Right lung (tissue), 5 donors: ENCODE measurements around the gene C6orf47. TPM values are rescaled to one million over a fixed set of nuclear protein-coding genes. Genes with fewer than 3 reads are reported as not detected.

ENCODE experiments used
- DNase-seq, 2 donors: peaks; one replicate each; pipeline ENCODE4 v3.0.0-alpha.2; 2013
- polyA plus RNA-seq, 5 donors: library from polyadenylated mRNA; unstranded; fragments of 120-200 nt; gene quantifications; one replicate each; pipeline versions ENCODE4 v1.2.1 to v1.2.3, GENCODE V29; 2013; ENCODE audit warnings: inconsistent platforms in 1 of 5, low replicate concordance in 1 of 5; ENCODE audit not compliant: insufficient read length in 5 of 5, insufficient read depth in 1 of 5

The C6orf47 gene
- polyA plus RNA-seq, 5 donors, result 15.3 to 19.6 (median 16.6) TPM

DNA sequence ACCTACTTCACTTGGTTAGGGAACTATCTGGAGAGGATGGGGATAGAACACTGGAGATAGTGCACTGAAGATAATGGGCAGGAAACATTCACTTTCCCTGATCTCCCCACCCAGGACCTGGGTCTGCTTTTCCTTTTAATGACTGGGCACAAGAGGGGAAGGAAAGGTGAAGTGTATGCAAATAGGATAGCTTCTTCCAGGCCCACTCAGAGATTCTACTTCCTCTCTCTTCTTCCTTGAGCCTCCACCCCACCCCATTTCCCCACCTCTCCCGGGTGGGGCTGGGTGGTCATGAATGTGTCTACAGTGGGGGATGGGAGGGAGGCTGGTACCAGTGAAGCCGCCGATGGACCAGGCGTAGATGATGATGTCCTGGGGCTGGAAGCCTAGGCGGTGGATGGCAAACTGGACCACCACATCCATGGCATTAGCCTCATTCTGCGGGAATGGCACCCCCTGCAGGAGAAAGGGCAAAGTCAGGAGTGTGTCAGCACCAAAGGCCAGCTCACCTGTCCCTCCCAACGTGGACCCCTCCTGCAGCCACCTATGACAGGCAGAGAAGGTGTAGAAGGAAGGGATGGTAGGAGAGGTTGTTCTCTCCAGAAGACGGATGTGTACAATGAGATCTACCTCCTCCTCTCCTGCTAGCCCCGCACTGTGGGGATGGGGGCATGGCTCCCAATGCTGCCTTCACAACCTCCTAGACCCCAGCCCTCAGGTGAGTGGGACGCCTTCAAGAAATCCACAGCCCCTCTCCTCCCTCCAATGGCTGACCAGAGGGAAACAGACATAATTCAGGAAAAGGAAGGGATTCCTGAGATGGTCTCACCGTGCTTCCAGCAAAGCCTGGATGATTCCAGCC, 28.9 kb upstream of the C6orf47 start:
- no peak for DNase-seq

DNA sequence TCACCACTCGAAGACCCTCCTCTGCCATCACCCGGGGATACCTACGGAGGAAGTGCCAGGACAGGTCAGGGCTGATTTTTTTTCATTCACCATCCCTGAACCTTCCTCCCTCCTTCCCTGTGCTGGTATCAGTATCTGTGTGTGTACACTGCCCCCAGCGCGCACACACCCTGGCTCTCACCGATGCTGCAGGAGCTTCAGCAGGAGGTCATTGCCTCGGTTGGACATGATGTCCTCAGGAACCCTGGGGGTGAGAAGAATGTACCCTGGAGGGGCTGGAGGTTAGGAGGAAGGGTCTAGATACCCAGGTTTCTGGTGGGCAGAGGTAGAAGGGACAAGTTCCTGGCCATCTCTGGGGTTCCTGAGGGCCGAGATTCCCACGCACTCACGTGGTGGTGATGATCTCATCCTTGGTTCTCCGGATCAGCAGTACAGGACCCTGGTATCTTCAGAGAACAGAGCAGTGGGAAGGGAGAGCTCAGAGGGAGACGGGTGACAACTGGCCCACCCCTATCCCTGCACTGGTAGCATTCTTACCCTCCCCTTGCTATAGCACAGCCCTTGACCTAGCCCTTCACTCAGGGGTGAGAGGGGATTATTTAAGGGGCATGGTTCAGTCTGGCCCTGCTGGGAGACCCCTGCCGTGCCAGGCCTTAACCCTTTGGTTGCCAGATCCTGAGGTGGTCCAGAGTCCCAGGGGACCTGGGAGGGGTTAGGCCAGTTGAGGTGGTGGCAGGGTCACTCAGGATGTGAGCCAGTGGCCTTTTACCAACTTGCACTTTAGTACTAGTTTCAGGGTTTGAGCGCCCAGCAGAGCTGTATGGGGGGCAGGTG, 27.5 kb upstream of the C6orf47 start:
- DNase-seq, result no peak

DNA sequence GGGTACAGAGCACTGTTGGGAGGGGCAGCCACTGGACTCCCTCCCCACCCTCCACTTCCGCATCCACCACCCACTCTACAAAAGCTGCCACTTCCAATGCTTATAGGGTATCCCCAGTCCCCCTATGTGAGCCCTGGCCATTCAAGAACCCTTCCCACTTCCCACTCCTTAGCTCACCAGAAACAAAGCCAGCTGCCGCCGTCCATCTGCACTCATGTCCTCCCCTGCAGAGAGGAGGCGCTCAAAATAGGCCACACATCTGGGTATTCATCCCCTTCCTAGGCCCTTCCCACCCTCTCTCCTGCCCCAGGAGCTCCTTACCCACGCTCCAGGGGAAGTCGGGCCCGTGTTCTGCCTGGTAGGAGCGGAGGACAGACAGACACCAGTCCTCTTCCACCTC, 26.7 kb upstream of the C6orf47 start:
- no peak for DNase-seq

DNA sequence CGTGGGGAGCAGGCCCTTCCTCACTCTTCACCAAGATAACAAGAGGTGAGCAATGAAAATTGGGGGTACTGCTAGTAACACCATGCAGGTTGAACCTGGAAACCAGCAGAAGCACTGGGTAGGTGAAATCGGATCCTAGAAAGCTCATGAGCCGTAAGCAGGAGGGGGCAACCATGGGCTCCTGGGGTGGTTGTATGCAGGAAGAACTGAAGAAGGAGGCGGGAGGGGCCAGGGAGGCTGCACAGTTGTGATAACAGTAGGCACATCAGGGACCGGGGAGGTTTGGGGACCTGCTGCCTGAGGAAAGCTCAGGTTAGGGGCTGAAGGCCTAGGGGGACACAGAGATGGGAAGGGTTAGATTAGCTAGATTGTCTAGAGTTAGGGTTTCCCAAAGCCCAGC, 25.9 kb upstream of the C6orf47 start:
- no peak for DNase-seq

DNA sequence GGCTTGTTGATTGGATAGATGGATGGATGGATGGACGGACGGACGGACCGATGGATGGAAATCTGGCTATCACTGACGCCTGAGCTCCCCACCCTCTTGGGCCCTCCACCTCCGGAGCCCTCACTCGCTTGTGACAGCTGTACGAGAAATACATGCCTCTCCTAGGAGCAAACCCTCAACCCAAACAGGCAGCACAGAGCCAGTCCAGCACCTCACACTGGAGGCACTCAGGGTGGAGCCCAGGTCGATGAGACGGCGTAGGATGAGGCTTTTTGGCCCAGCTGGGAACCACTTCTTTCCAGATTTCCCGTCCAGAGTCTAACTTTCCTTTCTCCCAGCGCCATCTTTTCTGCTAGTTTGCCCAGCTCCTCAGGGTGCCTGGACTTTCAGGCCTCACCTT, 23.0 kb upstream of the C6orf47 start:
- no peak for DNase-seq

DNA sequence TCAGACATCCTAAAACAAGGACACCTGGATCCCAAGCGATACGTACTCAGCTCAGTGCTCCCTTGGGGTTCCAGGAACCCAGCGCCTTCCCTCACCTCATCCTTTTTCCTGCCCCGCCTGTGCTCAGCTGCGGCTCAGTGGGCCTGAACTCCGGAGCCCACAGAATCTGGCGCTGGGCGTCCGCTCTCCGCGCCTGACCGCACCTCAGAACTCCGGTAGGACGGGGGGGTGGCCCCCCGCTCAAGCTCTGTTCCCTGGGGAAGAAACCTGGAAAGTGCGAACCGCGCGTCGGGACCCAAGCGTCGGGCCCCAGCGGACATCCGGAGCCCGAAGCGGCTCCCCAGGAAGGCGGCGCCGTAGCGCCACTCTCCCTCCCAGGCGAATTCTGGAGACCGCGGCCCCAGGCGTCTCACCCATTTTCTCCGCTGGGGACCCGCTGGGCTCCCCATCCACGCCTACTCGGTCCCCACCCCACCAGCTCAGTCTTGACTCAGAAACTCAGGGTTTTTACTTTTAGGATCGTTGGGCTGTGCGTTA, 20.6 kb upstream of the C6orf47 start:
- peak in 1 of 2 donors; percentile 52 for DNase-seq

DNA sequence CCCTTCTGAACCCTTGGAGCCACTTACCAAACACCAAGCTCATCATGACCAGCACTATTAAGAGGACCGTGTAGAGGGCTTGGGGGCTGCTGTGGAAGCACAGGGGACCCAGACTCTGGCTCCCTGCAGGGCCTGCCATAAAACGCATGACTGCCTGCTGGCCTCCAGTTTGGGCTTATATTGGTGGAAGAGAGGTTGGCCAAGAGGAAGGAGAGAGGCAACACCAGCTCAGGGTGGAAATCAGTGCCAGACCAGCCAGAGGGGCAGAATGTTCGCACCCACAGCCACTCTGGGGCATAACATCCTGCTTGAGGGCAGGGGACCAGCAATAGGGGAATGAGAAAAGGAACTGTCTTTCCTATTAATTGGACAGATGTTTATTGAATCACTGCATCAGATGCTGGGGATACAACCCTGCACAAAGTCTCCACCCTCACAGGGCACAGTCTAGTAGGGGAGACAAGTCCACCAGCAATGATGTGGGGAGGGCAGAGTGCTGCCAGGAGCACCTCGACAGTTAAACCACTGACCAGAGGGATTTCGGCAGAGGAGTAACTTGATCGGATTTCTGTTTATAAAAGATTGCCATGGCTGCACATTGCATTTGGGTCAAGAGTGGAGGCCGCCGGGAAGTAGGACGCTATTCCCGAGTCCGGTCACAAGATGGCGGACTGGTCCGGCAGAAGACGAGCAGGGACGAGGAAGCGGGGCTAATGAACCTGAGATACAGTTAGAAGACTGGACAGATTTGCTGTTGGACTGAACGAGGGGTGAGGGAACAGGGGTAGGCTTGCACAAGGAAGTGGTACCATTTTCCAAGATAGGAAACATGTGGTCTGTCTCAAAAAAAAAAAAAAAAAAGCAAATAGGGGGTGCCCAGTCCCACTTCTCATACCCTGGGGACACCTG, 19.9 kb upstream of the C6orf47 start, which contains the start of gene LY6G5C:
Gene LY6G5C, minus strand, starts transcription at position 842 of the 909 bp plus-strand sequence. Its CDS starts 694 bp downstream, at position 148.
- peak; percentile 88 to 91 for DNase-seq

DNA sequence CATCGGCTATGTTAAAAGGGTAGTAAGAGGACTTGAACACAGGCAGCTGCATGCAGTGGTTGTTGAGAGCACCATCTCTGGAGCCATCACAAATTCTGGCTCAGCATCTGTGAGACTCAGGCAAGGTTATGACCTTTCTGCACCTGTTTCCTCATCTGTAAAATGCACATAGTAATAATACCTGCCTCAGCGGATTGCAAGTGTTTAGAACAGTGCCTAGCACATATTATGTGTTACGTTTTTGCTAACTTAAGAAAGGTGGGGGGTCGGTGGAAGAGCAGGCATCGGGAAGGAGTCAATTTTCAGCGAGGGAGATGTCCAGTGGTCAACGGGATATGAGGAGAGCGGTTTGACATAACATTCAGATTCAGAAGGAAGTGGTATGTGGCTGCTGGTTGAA, 17.4 kb upstream of the C6orf47 start:
- DNase-seq, result no peak

DNA sequence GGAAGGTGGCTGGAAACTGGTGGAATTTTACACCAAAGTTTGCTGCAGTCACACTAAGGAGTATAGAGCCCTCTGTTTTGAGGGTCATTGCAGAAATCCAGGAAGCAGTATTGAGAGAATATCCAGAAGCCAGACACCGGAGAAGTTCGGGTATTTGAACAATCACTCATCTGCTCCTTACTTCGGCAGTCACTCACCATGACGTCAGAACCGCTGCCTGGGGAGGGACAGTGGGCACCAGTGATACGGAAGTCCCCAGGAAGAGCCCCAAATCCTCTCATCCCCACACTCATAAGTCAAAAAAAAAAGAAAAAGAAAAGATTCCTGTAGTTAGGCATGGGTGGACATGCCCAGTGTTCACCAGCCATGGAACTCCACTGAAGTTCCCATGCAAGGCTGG, 16.3 kb upstream of the C6orf47 start:
- DNase-seq, result no peak

DNA sequence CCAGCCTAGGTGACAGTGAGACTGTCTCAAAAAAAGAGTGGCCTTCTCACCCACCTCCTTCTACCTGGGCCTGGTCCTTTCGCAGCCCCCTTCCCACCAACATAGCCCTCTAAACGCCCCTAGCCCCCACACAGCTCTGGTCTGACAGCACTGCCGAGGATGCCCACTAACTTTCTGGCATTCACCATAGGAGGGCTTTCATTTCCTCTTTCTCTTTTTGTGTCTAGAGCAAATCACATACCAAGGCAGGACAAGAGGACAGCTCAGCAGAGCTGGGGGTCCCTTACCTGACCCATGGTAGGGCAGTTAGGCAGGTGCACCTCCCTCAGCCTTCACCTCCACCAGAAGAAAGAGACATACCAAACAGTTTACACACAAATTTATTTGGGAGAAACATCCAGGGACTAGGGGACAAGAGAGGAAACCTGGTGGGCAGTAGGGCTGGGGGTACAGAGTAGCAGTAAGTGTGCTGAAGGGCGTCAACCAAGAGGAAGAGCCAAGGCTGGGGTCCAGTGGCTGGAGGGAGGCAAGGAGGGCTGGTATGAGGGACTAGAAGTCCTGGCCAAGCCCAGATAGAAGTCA, 15.8 kb upstream of the C6orf47 start:
- DNase-seq, result no peak

DNA sequence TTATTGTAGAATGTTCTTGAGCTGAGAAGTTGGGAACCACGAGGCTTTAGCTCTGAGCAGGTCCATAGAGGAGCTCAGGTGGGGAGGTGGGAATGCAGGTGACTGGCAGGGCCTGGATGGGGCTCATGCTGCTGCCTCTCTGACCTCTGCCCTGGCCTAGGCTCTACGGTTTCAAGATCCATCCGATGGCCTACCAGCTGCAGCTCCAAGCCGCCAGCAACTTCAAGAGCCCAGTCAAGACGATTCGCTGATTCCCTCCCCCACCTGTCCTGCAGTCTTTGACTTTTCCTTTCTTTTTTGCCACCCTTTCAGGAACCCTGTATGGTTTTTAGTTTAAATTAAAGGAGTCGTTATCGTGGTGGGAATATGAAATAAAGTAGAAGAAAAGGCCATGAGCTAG, 9.1 kb upstream of the C6orf47 start, which contains the start of gene LY6G5B:
Gene LY6G5B, plus strand, starts transcription at position 301 of the 400 bp plus-strand sequence. CDS start 975 bp downstream, outside the sequence.
- no peak for DNase-seq

DNA sequence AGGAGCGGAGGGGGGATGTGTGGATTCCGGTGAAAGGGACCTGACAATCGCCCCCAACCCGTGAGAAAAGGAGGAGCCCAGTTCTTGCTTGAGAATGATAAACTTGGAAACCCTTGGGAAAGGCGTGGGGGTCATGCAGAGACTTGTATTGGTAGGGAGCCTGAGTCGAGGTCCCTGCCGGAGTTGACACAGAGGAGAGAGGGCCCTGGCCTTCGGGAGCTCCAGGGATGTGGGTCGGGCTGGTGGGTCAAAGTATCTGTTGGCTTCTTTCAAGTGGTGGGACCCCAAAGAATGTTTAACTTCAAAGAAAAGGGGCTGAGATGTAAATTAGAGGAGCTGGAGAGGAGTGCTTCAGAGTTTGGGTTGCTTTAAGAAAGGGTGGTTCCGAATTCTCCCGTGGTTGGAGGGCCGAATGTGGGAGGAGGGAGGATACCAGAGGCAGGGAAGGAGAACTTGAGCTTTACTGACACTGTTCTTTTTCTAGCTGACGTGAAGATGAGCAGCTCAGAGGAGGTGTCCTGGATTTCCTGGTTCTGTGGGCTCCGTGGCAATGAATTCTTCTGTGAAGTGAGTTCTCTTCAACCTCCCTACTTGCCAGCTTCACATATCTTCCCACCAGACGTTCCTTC, 5.9 kb upstream of the C6orf47 start:
- DNase-seq, result no peak

DNA sequence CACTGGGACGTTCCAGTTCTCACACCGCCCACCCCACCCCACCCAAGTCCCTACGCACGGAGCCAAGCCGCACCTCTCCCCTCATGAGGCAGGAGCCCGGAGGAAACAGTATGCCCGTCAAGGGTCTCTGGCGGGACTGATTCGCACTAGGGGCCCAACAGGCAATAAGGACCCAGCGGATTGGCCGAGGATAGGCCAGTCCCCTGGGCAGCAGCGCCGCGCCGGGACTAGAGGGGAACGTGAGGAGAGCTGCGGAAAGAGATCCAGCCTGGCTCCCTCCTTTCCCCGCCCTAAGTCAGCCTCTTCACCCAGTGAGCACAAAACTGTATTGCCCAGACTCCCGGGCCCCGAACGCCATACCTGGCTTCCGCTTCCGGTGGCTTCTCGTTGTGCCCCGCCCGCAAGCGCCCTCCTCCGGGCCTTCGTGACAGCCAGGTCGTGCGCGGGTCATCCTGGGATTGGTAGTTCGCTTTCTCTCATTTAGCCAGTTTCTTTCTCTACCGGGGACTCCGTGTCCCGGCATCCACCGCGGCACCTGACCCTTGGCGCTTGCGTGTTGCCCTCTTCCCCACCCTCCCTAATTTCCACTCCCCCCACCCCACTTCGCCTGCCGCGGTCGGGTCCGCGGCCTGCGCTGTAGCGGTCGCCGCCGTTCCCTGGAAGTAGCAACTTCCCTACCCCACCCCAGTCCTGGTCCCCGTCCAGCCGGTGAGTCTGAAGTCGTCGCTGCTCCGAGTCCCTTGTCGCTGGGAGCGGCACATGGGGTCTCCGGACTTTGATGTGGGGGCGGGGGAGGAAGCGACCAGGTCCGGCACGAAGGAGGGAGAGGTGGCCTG, 5.1 kb upstream of the C6orf47 start, which contains the start of gene CSNK2B:
Gene CSNK2B, plus strand, starts transcription at position 580 of the 836 bp plus-strand sequence. CDS start 752 bp downstream, outside the sequence.
- DNase-seq, result peak; percentile 97

DNA sequence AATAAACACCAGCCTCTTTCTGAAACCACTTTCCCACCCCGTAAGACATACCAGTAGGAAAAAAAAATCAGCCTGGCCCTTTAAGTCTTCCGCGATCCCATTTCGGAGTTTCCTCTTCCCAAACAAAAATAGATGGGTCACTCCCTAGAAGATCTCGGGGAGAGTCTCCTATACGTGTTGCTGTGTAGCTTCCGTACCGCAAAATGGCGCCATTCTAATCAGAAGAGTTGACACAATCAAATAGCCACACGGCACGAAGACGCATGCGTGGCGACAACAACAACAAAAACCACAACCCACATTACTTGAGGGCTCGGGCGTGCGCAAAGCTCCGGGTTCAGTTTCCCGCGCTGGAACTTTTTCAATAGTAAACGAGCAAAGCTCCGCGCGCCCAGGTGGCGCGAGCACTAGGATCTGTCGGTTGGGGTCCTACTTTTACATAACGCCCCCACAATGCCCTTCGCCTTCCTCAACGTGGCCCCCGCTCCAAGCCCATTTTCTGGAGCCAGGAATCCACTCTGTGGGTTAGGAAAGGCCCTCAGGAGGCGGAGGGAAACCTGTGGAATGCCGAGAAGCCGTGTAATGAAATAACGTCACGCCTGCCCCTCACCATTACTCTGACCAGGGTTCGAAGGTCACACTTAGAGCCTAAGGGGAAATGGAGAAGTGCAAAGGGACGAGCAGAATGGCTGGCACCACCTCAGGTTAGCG, 4.4 kb upstream of the C6orf47 start, which contains the start of gene GPANK1:
Gene GPANK1, minus strand, starts transcription at position 208 of the 711 bp plus-strand sequence. CDS start 519 bp downstream, outside the sequence.
- DNase-seq, result peak; percentile 93 to 95

DNA sequence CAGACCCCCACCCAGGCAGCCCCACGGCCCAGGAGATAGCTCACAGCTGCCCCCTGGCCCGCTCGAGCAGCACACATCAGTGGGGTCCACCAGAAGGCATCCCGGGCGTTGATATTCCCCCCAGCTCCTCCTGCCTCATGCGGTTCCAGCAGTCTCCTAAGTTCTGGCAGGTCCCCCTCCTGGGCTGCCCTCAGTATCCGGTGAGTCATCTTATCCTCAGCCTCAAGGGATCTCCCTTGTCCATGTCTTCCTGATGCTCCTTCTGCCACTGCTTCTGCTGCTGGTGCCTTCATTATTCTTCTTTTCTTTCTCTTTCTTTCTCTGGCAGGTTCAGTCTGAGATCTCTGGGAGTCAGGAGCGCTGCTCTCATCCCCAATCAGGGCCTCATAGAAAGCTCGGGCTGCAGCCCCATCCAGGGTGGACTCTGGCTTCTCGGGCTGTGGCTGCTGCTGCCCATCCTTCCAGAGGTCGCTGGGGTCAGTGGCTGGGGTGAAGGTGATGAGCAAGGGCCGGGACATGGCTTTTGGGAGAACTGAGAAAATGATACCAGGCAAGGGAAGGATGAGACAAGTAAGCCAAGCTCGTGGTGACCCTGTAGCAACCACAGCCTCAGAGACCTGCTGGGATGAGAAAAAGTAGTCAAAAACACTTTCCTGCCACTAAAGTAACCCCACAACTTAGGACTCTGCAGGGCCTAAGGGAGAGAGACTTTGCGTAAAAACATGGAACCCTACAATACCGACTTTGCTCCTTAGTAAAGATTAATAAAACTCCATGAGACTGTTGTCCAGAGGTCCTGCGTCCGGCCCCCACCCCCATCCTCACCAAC, 3.6 kb upstream of the C6orf47 start:
- no peak for DNase-seq

DNA sequence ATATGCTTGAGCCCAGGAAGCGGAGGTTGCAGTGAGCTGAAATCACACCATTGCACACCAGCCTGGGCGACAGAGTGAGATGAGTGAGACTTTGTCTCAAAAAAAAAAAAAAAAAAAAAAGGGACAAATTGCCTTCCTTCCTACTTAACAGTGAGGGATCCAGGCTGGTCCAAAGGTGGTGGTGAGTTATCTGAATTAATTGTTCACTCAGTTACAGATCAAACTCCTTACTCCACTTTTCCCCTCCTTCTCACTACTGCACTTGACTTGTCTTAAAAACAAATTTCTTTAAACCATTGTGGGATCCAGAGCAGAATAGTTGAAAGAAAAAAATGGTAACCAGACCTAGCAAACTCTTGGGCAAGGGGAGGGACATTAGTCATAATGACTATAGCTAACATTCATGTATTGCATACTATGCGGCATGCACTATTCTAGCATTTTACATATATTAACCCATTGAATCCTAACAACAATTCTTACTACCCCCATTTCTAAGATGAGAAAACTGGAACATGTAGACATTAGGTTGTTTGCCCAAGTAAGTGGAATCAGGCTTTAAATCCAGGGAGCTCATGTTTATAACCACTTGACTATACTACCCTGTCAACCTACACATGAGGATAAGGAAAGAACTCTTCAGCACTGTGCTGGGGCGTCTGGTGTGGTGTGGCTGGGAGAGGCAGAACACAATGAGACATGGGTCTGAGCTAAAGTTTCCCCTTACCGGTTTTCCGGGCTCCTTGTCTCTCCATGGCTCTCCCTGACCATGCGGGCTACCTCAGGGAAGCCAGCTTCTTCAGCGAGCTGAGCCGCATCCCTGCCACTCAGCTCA, 2.8 kb upstream of the C6orf47 start:
- DNase-seq, result no peak
